Astrocyte (in vitro differentiated cells and primary cell): ENCODE measurements around the gene ZFYVE16. TPM values are rescaled to one million over a fixed set of nuclear protein-coding genes. Genes with fewer than 3 reads are reported as not detected.
A peak's percentile ranks its signal among the peaks of the same experiment; 100 is the strongest.

Source experiments
- DNase-seq: peaks from one replicate; pipeline ENCODE4 v3.0.0-alpha.2; 2010; ENCODE audit warnings: low read depth
- FAIRE-seq: peaks from 2 replicates; lab custom pipeline; 2011; peaks lifted over from hg19 to GRCh38; lab: Jason Lieb, UNC
- H2AFZ ChIP-seq: 2 replicates; pipeline ENCODE4 v1.6.0; 2012; ENCODE audit warnings: low read depth, low read length, inconsistent platforms
- H3K27ac ChIP-seq: 2 replicates; pipeline ENCODE4 v1.5.1; 2011; ENCODE audit warnings: low read depth, low read length, inconsistent platforms
- H3K27me3 ChIP-seq: 2 replicates; pipeline ENCODE4 v1.6.0; 2011; ENCODE audit warnings: low read length, inconsistent platforms; ENCODE audit not compliant: insufficient read depth
- H3K36me3 ChIP-seq: 2 replicates; pipeline ENCODE4 v1.5.1; 2011; ENCODE audit warnings: low read length, inconsistent platforms; ENCODE audit not compliant: insufficient read depth
- H3K4me1 ChIP-seq: 2 replicates; pipeline ENCODE4 v1.5.1; 2011; ENCODE audit warnings: low read length, inconsistent platforms; ENCODE audit not compliant: insufficient read depth
- H3K4me2 ChIP-seq: 2 replicates; pipeline ENCODE4 v1.6.0; 2012; ENCODE audit warnings: low read length, inconsistent platforms
- H3K4me3 ChIP-seq: 2 replicates; pipeline ENCODE4 v1.5.1; 2011; ENCODE audit warnings: low read depth, mild to moderate bottlenecking, low read length, inconsistent platforms; ENCODE audit not compliant: insufficient read depth
- H3K79me2 ChIP-seq: 2 replicates; pipeline ENCODE4 v1.6.0; 2012; ENCODE audit warnings: mild to moderate bottlenecking, low read length, inconsistent platforms; ENCODE audit not compliant: insufficient read depth
- H3K9ac ChIP-seq: 2 replicates; pipeline ENCODE4 v1.6.0; 2012; ENCODE audit warnings: mild to moderate bottlenecking, low read length, inconsistent platforms
- H3K9me3 ChIP-seq: 2 replicates; pipeline ENCODE4 v1.5.1; 2012; ENCODE audit warnings: low read depth, mild to moderate bottlenecking, low read length, inconsistent platforms; ENCODE audit not compliant: insufficient read depth
- H4K20me1 ChIP-seq: 2 replicates; pipeline ENCODE4 v1.6.0; 2012; ENCODE audit warnings: low read length, inconsistent platforms; ENCODE audit not compliant: insufficient read depth
- H3K27ac Mint-ChIP-seq: one replicate; pipeline ENCODE4 v1.8.0; 2021; ENCODE audit warnings: mild to moderate bottlenecking, mixed read lengths; ENCODE audit not compliant: unreplicated experiment
- H3K27me3 Mint-ChIP-seq: one replicate; pipeline ENCODE4 v1.8.0; 2021; ENCODE audit warnings: low read depth, mixed read lengths; ENCODE audit not compliant: unreplicated experiment
- H3K36me3 Mint-ChIP-seq: one replicate; pipeline ENCODE4 v1.8.0; 2021; ENCODE audit warnings: low read depth, mixed read lengths; ENCODE audit not compliant: unreplicated experiment
- H3K4me1 Mint-ChIP-seq: one replicate; pipeline ENCODE4 v1.8.0; 2021; ENCODE audit warnings: low read depth, mixed read lengths; ENCODE audit not compliant: unreplicated experiment
- H3K4me3 Mint-ChIP-seq: one replicate; pipeline ENCODE4 v1.8.0; 2021; ENCODE audit warnings: mild to moderate bottlenecking, moderate library complexity, mixed read lengths; ENCODE audit not compliant: unreplicated experiment
- H3K9me3 Mint-ChIP-seq: one replicate; pipeline ENCODE4 v1.8.0; 2021; ENCODE audit warnings: mild to moderate bottlenecking, mixed read lengths; ENCODE audit not compliant: unreplicated experiment
- CTCF ChIP-seq: IDR thresholded peaks from 2 replicates; pipeline ENCODE4 v1.5.1; 2011; ENCODE audit warnings: low read depth, mild to moderate bottlenecking, inconsistent platforms, low read length, moderate library complexity; ENCODE audit not compliant: insufficient read depth
- EZH2 ChIP-seq: IDR thresholded peaks from 2 replicates; pipeline ENCODE4 v1.6.1; 2012; ENCODE audit warnings: mild to moderate bottlenecking, low read length, inconsistent platforms; ENCODE audit not compliant: insufficient read depth
- total RNA-seq: library from RNA; stranded (reverse); gene quantifications from 2 replicates; pipeline ENCODE4 v1.2.1, GENCODE V29; 2021

The ZFYVE16 gene
- total RNA-seq, 1 donor from 2014 or later, result 48.5 TPM

GRCh38 chr5:80463269-80463668, 55.4 kb downstream of the ZFYVE16 start:
- no peak for FAIRE-seq
- Mint-ChIP-seq H3K4me3 (no peak overlapping the region), H3K27me3 (no peaks in the 10 kb centered on the region), H3K36me3 (peaks cover 40% of the 10 kb centered on the region), H3K4me1 (peaks cover 12% of the 10 kb centered on the region), H3K27ac (no peak overlapping the region), H3K9me3 (peaks cover 17% of the 10 kb centered on the region)
- peaks cover 12% of the 10 kb centered on the region for H3K36me3 ChIP-seq
- no peak overlapping the region for H3K4me2 ChIP-seq
- H3K9me3 ChIP-seq, result peaks cover 5% of the 10 kb centered on the region
- no peak for TF ChIP-seq EZH2
- TF ChIP-seq CTCF, result no peak
- H3K9ac ChIP-seq, result no peak overlapping the region
- H3K4me3 ChIP-seq, result no peak overlapping the region
- H3K27ac ChIP-seq, result no peak overlapping the region
- no peaks in the 10 kb centered on the region for H4K20me1 ChIP-seq
- no peaks in the 10 kb centered on the region for H3K4me1 ChIP-seq
- H2AFZ ChIP-seq, result no peak overlapping the region
- no peaks in the 10 kb centered on the region for H3K79me2 ChIP-seq
- no peak for DNase-seq
- no peaks in the 10 kb centered on the region for H3K27me3 ChIP-seq

GRCh38 chr5:80466669-80467485, 59.0 kb downstream of the ZFYVE16 start:
- DNase-seq, result peak; percentile 41
- Mint-ChIP-seq H3K9me3 (peaks cover 22% of the 10 kb centered on the region), H3K36me3 (peaks cover 45% of the 10 kb centered on the region)

More at GRCh38 chr5:80466669-80467485, 59.0 kb downstream of the ZFYVE16 start:
- Histone ChIP-seq H2AFZ (no peak overlapping the region), H3K4me2 (no peak overlapping the region), H3K9ac (no peak overlapping the region), H4K20me1 (no peaks in the 10 kb centered on the region), H3K4me1 (no peaks in the 10 kb centered on the region), H3K36me3 (peaks cover 4% of the 10 kb centered on the region), H3K27ac (no peak overlapping the region), H3K4me3 (no peak overlapping the region), H3K27me3 (no peaks in the 10 kb centered on the region), H3K9me3 (peaks cover 5% of the 10 kb centered on the region), H3K79me2 (no peaks in the 10 kb centered on the region)
- TF ChIP-seq EZH2 (no peak), CTCF (no peak)
- H3K4me1 Mint-ChIP-seq, result peaks cover 12% of the 10 kb centered on the region
- FAIRE-seq, result no peak
- H3K27me3 Mint-ChIP-seq, result no peaks in the 10 kb centered on the region
- peak overlapping the region; percentile 71 for H3K27ac Mint-ChIP-seq
- no peak overlapping the region for H3K4me3 Mint-ChIP-seq
